HG02870 (cell line): ENCODE results near the gene CRACR2A.

ENCODE experiments used
- ATAC-seq: cut with Tn5 transposase; IDR thresholded peaks from one replicate; pipeline ENCODE4 v1.9.1; 2021; ENCODE audit warnings: mild to moderate bottlenecking, moderate library complexity; ENCODE audit not compliant: unreplicated experiment

The CRACR2A gene

DNA sequence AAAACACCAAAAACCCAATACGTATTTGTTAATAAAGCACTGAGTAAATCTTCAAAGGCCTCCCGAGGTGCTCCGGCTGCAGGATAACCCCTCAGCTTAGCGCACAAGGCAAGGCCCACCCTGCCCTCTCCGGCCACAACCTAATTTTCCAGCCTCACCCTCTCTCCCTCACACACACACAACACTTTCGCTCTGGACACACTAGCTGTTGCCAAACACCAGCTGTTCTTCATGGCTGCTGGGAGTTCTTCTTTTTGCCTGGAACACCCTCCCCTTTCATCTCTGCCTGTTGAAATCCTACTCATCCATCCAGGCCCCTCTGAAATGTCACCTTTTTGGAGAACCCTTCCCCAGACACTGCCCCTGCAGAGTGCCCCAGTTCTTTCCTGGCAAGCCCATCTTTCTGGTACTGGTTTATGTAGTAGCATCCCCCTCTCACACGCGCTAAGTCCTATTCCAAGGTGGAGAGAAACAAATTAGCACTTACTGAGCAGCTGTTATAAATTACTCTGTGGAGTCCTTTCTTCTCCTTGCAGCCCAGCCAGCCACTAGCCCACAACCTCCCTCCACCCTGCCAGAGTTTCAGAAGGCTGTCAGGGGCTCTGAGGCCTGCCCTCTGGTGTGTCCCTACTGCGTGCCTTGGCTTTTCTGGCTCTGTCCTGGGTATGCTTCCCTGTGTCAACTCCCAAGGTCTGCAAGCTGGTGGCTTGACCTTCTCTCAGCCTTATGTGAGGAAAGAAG lies 805 bp upstream of the CRACR2A start:
- ATAC-seq, result no peak

DNA sequence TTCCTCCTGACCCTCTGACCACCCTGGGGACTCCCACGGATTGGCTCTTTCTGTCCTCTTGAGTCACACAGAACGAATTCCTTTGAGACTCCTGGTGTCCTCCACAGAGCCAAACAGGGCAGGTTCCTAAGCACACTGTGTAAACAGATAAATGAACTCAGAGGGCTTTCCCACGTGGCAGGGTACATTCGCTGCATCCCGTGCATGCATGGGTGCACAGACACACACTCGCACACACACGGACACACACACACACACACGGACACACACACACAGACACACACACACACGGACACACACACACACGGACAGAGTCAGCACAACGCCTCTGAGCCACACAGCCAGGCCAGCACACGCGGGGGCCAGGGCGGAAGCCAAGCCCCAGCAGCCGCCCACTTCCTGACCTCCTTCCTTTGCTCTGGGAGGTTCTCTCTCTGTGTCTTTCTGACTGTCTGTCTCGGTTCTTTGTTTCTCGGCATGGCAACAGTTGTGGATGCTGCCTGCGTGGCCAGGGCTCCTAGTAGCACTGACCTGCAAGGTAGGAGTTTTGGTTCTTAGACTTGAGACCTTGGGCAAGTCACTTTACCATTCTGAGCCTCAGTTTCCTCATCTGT lies 706 bp downstream of the CRACR2A start:
- ATAC-seq, result peak; percentile 61

DNA sequence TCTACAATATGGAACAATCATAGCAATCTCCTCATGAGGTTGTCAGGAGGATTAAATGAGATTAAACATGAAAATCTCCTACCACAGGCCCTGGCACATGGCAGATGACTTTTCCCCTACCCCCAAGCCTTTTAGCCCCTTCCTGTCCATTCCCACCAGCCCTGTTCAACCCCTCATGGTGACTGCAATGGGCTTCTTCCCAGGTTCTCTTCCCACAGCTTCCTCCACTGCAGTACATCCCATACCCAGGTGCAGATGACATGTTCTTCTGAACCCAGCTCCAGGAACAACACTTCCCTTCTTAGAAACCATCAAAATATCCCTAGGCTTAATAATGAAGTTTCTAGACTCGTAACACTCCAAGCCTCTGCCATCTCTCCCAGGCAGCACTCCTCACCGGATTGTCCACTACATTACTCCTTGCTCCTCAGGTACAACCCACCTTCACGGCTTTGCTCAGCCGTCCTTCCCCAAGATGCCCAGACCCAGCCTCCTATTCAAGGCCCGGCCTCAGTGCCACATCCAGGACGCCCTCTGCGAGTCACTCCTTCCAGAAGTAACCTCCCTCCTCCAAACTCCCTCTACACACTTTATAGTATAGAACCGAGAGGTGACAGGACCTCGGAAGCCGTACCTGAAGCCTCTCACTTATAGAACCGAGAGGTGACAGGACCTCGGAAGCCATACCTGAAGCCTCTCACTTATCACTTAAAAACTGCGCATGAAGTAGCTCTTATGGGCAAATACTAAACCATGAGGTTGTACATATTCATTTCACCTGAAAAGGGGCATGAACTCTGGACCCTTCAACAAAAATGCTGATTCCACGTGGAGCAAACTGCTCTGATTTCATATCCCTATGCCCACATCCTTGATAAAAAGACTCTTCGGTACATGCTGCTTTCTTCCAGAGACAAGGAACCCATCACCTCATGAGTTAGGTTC lies 1.5 kb downstream of the CRACR2A start:
- ATAC-seq, result no peak

DNA sequence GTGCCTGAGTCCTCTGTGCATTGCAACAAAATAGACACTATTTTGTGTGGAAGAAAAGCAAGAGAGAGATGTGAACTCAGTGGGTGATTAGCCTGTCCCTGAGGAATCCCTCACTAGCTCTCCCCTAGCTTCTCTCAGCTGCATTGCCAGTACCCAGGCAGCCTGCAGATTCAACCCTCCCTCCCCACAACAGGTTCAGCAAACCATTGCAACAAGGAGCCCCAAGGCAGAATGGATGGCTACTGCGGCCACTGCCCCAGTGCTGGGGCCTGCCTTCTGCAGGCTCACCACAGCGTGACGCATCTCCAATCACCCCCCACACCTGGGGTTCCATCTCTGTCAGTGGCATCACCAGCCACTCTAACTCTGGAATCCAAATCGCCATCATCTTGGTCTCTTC lies 2.3 kb downstream of the CRACR2A start:
- ATAC-seq, result no peak

DNA sequence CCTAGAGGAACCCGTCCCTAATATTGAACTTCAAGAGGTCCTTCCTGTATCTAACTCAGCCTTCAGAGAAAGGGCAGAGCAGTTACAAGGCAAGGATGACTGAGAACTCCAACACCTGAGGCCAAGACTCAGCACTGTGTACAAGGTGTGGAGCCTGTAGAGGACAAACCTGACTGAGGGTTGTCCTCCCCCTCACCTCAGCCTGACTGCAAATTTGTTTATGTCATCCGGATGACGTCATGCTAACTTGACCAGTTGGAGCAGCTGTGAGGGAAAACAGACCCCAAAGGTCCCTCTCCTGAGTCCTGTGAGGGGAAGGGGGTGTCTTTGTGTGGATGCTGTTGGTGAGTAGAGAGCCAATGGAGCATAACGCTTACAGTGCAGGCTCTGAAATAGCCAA lies 4.3 kb downstream of the CRACR2A start:
- no peak for ATAC-seq

DNA sequence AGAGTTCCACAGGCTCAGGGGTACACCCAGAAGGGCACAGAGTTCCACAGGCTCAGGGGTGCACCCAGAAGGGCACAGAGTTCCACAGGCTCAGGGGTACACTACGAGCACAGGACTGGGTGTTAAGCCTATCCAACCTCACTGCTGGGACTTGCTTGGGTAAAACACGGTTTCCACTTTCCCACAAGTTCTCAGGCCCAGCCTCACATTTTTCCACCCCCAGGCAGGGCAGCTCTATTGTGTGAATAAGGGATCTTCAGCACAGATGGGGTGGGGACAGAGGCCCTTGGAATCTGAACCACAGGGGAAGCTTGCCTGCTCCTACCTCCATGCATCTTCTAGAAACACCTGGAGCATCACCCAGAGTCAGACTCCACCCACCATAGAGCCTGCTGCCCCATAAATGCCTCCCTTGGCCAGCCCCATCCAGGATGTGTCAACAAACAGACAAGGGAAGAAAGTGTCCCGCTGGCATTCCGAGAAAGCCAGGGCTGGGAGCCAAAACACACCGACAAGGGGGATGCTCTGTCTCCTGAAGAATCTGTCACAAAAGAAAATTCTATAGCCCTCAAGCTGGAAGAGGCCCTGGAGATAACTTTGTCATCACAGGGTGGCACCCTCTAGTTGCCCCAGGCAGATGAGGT lies 4.8 kb downstream of the CRACR2A start:
- ATAC-seq, result no peak

DNA sequence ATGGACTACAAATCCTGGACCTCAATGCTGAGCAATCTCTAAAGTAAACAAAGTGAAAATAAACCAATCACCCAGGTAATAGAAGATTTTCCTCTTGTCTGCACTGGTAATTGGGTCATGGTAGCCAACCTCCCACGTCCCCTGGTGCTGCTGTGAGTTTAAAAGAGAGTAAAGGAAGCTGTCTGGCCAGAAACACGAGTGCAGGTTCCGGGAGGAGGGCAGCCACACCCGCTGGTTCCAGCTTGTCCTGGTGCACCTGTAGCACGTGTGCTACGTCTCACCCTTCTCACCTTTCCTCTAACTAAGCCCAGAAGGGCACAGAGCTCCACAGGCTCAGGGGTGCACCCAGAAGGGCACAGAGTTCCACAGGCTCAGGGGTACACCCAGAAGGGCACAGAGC lies 5.4 kb downstream of the CRACR2A start:
- ATAC-seq, result no peak

DNA sequence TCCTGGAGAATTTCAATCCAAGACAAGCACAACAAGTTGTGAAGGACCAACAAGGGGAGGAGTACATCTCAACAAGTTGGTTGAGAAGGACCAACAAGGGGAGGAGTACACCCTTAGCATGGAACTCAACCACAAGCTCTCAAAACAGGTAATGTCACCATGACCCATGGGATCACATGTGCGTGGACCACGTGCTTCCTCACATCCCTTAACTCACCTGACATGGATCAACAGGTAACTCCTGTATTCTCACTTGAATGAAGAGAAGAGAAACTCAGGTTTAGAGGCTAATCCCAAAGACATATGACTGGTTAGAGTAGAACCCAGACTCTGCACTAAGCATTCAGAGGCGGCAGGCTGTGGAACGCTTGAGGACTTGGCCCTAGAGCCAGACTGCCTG lies 6.2 kb downstream of the CRACR2A start:
- no peak for ATAC-seq

DNA sequence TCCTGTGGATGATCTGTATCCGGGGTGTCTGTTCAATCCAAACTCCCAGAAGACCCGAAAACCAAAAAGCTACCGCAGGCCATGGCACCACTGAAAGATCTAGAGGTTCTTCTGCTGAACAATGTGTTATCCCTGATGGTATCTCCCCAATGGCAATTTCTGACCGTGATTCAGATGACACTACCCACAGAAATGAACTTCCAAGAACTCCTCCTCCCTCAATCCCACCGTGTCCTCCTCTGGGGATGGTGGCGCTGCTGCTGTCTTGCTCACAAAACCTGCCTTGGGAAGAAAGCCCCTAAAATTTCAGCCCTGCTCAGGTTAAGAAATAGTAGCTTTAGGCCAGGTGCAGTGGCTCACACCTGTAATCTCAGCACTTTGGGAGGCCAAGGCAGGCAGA lies 7.8 kb downstream of the CRACR2A start:
- ATAC-seq, result no peak

DNA sequence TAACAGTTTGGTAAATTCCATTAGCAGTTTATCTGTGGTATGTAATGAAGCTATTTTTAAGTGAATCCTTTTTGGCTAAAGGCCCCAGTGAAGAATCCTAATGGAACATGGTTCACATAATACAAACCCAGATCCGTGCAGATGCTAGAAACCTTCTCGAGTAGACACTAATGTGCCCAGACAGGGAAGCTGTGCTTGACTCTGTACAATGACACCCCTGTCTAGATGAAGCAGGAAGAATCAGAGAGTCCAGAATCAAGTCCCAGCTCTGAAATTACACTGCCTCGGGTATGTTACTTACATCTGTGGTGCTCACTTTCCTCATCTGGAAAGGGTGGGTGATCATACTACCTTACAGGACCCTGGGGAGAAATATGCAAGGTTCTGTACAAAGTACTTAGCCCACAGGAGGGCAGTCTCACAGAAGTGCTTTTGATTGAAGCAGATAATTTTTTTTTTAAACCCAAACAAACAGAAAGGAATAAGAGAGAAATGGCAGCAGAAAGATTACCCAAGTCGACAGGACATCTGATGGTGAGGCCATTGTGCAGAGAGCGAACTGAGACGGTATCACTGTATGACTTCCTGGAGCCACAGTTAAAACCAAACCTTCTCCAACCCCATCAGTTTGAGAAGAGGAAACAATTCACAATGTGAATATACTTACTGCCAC lies 8.5 kb downstream of the CRACR2A start:
- ATAC-seq, result peak; percentile 27

DNA sequence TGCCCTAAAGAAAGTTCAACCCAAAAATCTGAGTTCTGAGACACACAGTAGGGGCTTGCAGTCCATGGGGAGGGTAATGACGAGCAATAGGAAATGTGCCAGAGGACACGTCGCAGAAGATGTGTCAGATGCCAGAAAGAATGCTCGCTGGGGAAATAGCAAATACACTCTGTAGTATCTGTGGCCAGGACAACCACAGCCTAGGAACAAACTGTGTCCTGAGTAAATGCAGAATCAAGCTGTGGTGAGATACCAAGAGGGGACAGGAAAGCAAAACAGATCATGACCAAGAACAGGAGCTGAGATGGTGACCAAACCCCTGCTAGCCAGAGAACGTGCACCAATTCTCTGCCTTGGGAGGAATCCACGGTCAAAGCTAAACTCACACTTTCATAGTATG lies 9.1 kb downstream of the CRACR2A start:
- ATAC-seq, result peak; percentile 81

DNA sequence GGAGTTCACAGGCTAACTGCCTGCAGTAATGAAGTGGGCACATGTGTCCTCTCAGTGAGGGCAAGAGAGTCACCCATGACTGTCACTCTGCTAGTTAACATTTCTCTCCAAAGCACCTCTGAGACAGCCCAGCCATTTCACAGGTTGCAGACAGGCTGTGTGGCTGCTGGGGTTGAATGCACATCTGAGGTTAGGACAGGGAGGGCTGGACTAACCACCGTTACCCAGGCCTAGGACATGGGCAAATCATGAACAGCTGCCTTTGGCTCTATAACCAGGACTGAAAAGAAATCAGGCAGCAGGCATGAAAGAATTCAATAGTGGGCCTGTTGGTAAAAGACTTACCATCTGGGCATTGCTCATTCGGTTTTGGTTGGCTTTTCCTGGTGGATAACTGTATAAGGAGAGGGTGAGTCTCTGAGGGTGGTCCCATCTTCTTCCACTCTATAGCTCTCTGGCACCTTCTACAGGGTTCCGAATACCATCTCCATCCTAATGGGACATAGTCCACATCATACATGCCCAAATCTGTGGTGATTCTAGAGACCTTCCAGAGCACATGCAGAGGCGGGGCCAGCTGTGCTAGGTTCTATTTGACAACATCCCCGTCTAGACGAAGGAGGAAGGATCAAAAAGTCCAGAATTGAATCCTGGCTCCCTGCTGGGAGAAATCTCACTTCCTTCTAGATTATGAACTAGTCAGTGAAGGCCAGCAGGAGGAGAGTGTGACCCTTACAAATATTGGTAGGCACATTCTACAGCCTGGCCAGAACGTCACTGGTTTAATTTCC lies 10.8 kb downstream of the CRACR2A start:
- ATAC-seq, result no peak

DNA sequence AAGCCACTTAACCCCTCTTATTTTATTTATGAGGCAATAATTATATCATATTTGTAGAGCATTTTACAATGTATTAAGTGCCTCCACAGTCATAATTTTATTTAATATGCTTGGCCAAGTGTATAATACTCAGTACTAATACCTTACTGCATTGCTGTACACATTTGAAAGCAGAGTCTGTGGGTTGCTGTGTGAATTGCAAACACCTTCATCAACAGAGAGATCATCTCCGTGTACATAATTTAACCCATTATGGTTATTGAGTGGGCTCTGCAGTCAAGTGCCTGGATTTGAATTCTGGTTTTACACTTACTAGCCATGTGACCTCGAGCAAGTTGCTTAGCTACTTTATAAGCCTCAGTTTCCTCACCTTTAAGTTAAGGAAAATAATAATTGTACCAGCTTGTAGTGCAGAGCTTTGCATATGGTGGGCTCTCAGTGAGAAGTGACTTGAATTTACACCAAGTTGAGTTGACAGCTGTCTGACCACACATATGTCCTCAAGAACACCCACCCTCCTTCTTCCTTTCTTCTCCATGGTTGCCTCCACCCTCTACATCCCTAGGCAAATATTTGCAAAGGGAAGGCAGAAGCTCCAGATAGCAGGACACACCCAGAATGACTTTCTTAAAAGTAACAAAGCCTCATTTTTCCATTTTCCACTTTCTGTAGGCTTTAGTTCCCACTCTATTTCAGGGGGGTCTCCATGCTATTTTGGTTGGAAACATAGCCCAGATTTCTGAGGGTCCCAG lies 12.3 kb downstream of the CRACR2A start:
- no peak for ATAC-seq

DNA sequence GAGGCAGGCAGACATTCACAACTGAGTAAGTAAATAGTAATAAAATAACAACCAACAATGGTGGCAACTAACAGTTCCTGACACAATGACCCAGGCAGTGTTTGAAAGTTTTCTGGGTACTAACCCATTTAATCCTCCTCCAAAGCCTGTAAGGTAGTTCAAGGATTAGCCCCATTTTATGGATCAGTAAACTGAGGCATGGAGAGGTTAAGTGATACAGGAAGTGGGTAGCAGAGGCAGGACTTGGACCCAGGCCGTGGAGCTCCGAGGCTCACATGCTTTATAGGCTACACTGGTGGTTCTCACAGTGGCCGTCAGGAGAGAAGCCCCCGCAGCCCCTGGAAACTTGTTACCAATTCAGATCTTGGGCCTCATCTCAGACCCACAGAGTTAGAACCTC lies 17.5 kb downstream of the CRACR2A start:
- ATAC-seq, result no peak

DNA sequence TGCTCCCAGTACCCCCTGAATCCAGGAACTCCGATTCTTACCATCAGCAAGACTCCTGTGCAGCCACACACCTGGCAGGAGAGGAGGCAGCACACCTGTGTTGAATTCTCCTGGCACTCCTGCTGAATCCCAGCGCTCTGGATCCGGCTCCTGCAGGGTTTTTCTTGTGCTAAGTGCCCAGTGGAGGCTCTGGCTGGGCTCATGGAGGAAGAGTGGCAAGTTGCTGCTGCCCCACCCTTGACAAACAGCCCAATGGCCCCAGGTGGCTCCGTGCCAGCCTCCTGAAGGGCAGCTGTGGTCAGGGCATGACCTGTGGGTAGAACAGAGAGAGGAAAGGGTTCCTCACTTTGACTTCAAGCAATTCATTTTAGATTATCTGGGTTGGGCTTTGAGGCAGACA lies 20.0 kb downstream of the CRACR2A start:
- ATAC-seq, result no peak

DNA sequence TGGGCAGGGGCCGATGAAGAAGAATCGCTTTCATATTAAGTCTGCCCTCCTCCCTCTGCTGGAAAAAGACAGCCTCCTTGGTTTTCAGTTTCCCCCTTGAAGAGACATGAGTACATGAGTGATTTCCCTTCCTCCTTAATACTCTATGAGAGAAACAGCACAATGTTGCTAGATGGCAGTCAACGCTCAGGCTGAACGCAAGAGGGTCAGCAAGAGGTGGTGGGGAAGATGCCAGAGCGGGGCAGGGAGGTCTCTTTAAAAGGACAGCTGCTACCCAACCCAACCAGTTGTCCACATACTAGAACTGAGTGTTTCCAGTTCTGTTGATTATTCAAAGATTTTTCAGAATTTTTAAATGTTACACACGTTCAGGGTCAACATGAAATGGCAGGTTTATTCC lies 22.8 kb downstream of the CRACR2A start:
- ATAC-seq, result no peak

DNA sequence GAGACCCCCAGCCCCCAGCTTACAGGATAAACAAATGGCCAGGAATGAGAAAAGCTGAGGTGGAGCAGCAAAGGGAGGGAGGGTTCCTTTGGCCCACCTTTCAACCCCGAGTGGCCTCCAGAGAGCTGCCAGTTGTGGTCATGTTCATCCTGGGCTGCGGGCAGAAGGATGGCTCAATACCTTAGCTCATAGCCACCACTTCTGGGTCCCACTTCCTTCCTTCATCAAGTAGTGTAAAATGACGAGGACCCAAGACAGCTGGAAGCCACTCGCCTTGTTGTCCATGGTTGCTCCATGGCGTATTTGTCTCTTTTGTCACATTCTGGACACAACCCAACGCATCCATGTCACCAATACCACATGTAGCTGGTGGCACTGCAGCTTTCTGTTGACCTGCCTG lies 24.2 kb downstream of the CRACR2A start:
- ATAC-seq, result no peak

DNA sequence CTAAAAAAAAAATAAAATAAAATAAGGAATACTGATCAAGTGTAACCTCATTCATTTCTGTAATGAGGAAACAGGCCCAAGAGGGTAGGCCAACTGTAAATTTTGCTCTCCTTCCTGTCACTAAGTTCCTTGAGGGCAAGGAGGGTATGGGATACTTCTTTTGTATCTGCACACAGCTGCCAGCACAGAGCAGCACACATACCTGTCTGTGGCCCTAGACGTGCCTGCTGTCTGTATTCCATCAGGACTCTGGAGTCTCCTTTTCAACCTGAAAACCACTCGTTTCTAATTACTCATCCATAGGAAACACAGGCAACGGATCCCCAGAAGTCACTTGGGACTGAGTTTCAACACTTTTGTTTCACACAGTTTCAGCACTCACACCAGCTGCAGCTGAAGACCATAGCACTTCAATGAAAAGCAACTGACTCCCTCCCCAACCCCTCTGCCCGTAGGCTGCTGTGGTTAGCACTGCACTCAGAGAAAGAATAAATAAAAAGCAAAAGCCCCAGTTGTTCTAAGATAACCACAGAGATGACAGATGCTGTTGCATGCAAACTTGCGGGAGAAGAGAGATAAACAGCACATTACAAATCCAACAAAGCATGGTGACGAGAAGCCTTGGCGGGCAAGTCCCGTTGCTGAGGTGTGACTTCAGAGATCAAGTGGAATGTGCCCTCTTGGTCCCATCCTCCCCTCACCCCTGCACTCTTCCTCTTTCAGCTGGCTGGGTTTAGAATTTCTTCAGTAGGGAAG lies 24.9 kb downstream of the CRACR2A start:
- peak; percentile 45 for ATAC-seq
